HEK293T (cell line): Measurements from ENCODE around the gene ARFIP1.

Experiments
- SP1 ChIP-seq: fragments of 450-650 bp; IDR thresholded peaks from 2 replicates; pipeline ENCODE4 v1.6.1; 2017
- SUZ12 ChIP-seq: fragments of 450-650 bp; IDR thresholded peaks from 2 replicates; pipeline ENCODE4 v1.6.1; 2016; ENCODE audit warnings: mild to moderate bottlenecking

DNA sequence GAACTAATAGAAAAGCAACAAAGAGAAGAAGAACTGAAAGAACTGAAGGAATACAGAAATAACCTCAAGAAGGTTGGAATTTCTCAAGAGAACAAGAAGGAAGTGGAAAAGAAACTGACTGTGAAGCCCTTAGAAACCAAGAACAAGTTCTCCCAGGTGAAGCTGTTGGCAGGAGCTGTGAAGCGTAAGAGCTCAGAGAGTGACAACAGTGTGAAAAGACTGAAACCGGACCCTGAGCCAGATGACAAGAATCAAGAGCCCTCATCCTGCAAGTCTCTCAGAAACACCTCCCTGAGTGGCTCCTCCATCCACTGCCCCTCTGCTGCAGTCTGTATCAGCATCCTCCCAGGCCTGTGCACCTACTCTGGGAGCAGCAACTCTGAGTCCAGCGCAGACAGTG lies 148.0 kb downstream of the ARFIP1 start:
- TF ChIP-seq SUZ12 (no peak), SP1 (no peak)
